Measurements from ENCODE around the gene ARID3C.

ARID3C gene

GRCh38 chr9:34646211-34647083 lies 17.6 kb upstream of the ARID3C start, which contains the start of gene GALT (continued):
- TF ChIP-seq PBX3 (CRISPR knock-in tag; IDR thresholded peaks at IDR 0.05) (no peak), SALL2 (tag by site-specific recombination; IDR thresholded peaks at IDR 0.05; ENCODE audit: borderline replicate concordance) (no peak), BCL11B (tag by site-specific recombination; IDR thresholded peaks at IDR 0.05; ENCODE audit: low read depth) (peak; percentile 83; the same call in 1 of the 2 replicates), ZNF449 (tag by site-specific recombination; IDR thresholded peaks at IDR 0.05) (no peak), PATZ1 (tag by site-specific recombination; IDR thresholded peaks at IDR 0.05) (peak; percentile 91), ZNF624 (tag by site-specific recombination; IDR thresholded peaks at IDR 0.05) (no peak), IKZF3 (tag by site-specific recombination; IDR thresholded peaks at IDR 0.05) (0 out of 2 replicates have a peak, but pooled peaks have one; percentile 30), ZNF677 (tag by site-specific recombination; IDR thresholded peaks at IDR 0.05) (no peak), ZNF404 (tag by site-specific recombination; IDR thresholded peaks at IDR 0.05) (no peak), ZNF37A (tag by site-specific recombination; IDR thresholded peaks at IDR 0.05) (no peak), ZBTB1 (tag by site-specific recombination; IDR thresholded peaks at IDR 0.05) (no peak), TCF7L2 (IDR thresholded peaks at IDR 0.05; ENCODE audit: borderline replicate concordance, low read depth, low read length) (no peak), ZNF138 (tag by site-specific recombination; IDR thresholded peaks at IDR 0.05; ENCODE audit: borderline replicate concordance) (no peak), GLI4 (tag by site-specific recombination; IDR thresholded peaks at IDR 0.05) (no peak), ZNF350 (tag by site-specific recombination; IDR thresholded peaks at IDR 0.05) (no peak), ZSCAN30 (tag by site-specific recombination; IDR thresholded peaks at IDR 0.05) (no peak), ZNF202 (tag by site-specific recombination; IDR thresholded peaks at IDR 0.05; ENCODE audit: borderline replicate concordance) (no peak), KLF1 (tag by site-specific recombination; IDR thresholded peaks at IDR 0.05) (0 out of 2 replicates have a peak, but pooled peaks have one; percentile 15), AEBP2 (tag by site-specific recombination; IDR thresholded peaks at IDR 0.05; ENCODE audit: borderline replicate concordance) (no peak), ZNF211 (tag by site-specific recombination; IDR thresholded peaks at IDR 0.05; ENCODE audit: low read depth) (no peak), ZIC2 (tag by site-specific recombination; IDR thresholded peaks at IDR 0.05) (peak; percentile 36; the same call in 1 of the 2 replicates), OSR2 (tag by site-specific recombination; IDR thresholded peaks at IDR 0.05) (no peak), ZNF133 (tag by site-specific recombination; IDR thresholded peaks at IDR 0.05) (no peak), GLI2 (tag by site-specific recombination; IDR thresholded peaks at IDR 0.05; ENCODE audit: borderline replicate concordance, low read depth) (no peak), ZBTB44 (tag by site-specific recombination; IDR thresholded peaks at IDR 0.05) (no peak), ZSCAN5A (tag by site-specific recombination; IDR thresholded peaks at IDR 0.05) (no peak), ZNF621 (tag by site-specific recombination; IDR thresholded peaks at IDR 0.05) (no peak), HOXA7 (CRISPR knock-in tag; IDR thresholded peaks at IDR 0.05; ENCODE audit: borderline replicate concordance) (no peak), ZNF140 (tag by site-specific recombination; IDR thresholded peaks at IDR 0.05) (no peak), ZNF776 (tag by site-specific recombination; IDR thresholded peaks at IDR 0.05; ENCODE audit: borderline replicate concordance) (no peak), ZNF416 (tag by site-specific recombination; IDR thresholded peaks at IDR 0.05) (no peak)
